HepG2 (cell line): ENCODE data around the gene MTA2. TPM values are rescaled to one million over a fixed set of nuclear protein-coding genes. Genes with fewer than 3 reads are reported as not detected.

Experiments
- ARNT2 ChIP-seq: sonication (generic); formaldehyde crosslinking; IDR thresholded peaks from 2 replicates; pipeline ENCODE4 v1.8.0; 2022; ENCODE audit warnings: mild to moderate bottlenecking, low read depth, missing genetic modification reagents, moderate library complexity
- ETV6 ChIP-seq: sonication (generic); formaldehyde crosslinking; conservative IDR thresholded peaks from 2 replicates; pipeline ENCODE4 v1.4.0; 2020; ENCODE audit warnings: missing genetic modification reagents
- FOXC1 ChIP-seq: sonication (generic); formaldehyde crosslinking; IDR thresholded peaks from 2 replicates; pipeline ENCODE4 v1.8.0; 2022; ENCODE audit warnings: mild to moderate bottlenecking, missing genetic modification reagents, borderline replicate concordance
- GFI1 ChIP-seq: sonication (generic); formaldehyde crosslinking; IDR thresholded peaks from 2 replicates; pipeline ENCODE4 v1.5.0; 2020; ENCODE audit warnings: missing genetic modification reagents, mild to moderate bottlenecking, borderline replicate concordance
- HDAC1 ChIP-seq: sonication (generic); formaldehyde crosslinking; IDR thresholded peaks from 2 replicates; pipeline ENCODE4 v1.5.1; 2020; ENCODE audit warnings: mild to moderate bottlenecking, missing genetic modification reagents
- IRX3 ChIP-seq: sonication (generic); formaldehyde crosslinking; IDR thresholded peaks from 2 replicates; pipeline ENCODE4 v1.8.1; 2023; ENCODE audit warnings: mild to moderate bottlenecking, low read depth, missing genetic modification reagents, borderline replicate concordance
- LBX2 ChIP-seq: sonication (generic); formaldehyde crosslinking; IDR thresholded peaks from 2 replicates; pipeline ENCODE4 v1.5.0; 2020; ENCODE audit warnings: missing genetic modification reagents, mild to moderate bottlenecking, borderline replicate concordance
- LRRFIP1 ChIP-seq: sonication (generic); formaldehyde crosslinking; conservative IDR thresholded peaks from 2 replicates; pipeline ENCODE4 v1.4.0; 2020; ENCODE audit warnings: missing genetic modification reagents
- NCOA5 ChIP-seq: sonication (generic); formaldehyde crosslinking; IDR thresholded peaks from 2 replicates; pipeline ENCODE4 v1.4.0; 2020; ENCODE audit warnings: missing genetic modification reagents
- NFE2L2 ChIP-seq: fragments of 150-350 bp; IDR thresholded peaks from 2 replicates; pipeline ENCODE4 v1.6.1; 2014; ENCODE audit warnings: low read length
- NFKB2 ChIP-seq: sonication (generic); formaldehyde crosslinking; IDR thresholded peaks from 2 replicates; pipeline ENCODE4 v1.4.0; 2020; ENCODE audit warnings: missing genetic modification reagents, borderline replicate concordance
- NFKBIZ ChIP-seq: IDR thresholded peaks from 2 replicates; pipeline ENCODE4 v1.6.1; 2018; ENCODE audit warnings: missing genetic modification reagents, missing compliant biosample characterization
- NR2F1 ChIP-seq, 2 experiments: fragments of 450-650 bp in 1 of 2; formaldehyde crosslinking in 1 of 2; IDR thresholded peaks; 2 replicates each; pipeline versions ENCODE4 v1.5.0 to v1.6.1; 2016 to 2020; ENCODE audit warnings: mild to moderate bottlenecking in 1 of 2, missing compliant biosample characterization in 1 of 2, missing genetic modification reagents in 1 of 2, moderate library complexity in 1 of 2
- PATZ1 ChIP-seq: sonication (generic); formaldehyde crosslinking; IDR thresholded peaks from 2 replicates; pipeline ENCODE4 v1.4.0; 2020; ENCODE audit warnings: missing genetic modification reagents
- PAWR ChIP-seq: sonication (generic); formaldehyde crosslinking; IDR thresholded peaks from 2 replicates; pipeline ENCODE4 v1.4.0; 2020; ENCODE audit warnings: missing genetic modification reagents, mild to moderate bottlenecking, borderline replicate concordance
- SAP130 ChIP-seq: IDR thresholded peaks from 2 replicates; pipeline ENCODE4 v1.6.1; 2016; ENCODE audit warnings: low read depth
- SP2 ChIP-seq: sonication (generic); formaldehyde crosslinking; IDR thresholded peaks from 2 replicates; pipeline ENCODE4 v1.5.1; 2020; ENCODE audit warnings: mild to moderate bottlenecking, missing genetic modification reagents
- STAT5B ChIP-seq: sonication (generic); formaldehyde crosslinking; IDR thresholded peaks from 2 replicates; pipeline ENCODE4 v1.4.0; 2020; ENCODE audit warnings: missing genetic modification reagents
- SYNCRIP ChIP-seq: fragments of 200-400 bp; formaldehyde crosslinking; IDR thresholded peaks from 2 replicates; pipeline ENCODE4 v1.6.1; 2018; ENCODE audit warnings: mild to moderate bottlenecking, low read depth, low read length; ENCODE audit not compliant: insufficient read depth
- THAP11 ChIP-seq: IDR thresholded peaks from 2 replicates; pipeline ENCODE4 v1.6.1; 2016; ENCODE audit warnings: missing biosample characterization, missing genetic modification reagents
- ZBTB21 ChIP-seq: sonication (generic); formaldehyde crosslinking; IDR thresholded peaks from 2 replicates; pipeline ENCODE4 v1.4.0; 2020; ENCODE audit warnings: missing genetic modification reagents
- ZNF30 ChIP-seq: sonication (generic); formaldehyde crosslinking; IDR thresholded peaks from 2 replicates; pipeline ENCODE4 v1.5.0; 2020; ENCODE audit warnings: mild to moderate bottlenecking, missing genetic modification reagents
- ZNF468 ChIP-seq: sonication (generic); formaldehyde crosslinking; IDR thresholded peaks from 2 replicates; pipeline ENCODE4 v1.8.0; 2022; ENCODE audit warnings: mild to moderate bottlenecking, moderate library complexity, missing genetic modification reagents
- ZNF563 ChIP-seq: sonication (generic); formaldehyde crosslinking; IDR thresholded peaks from 2 replicates; pipeline ENCODE4 v1.8.0; 2022; ENCODE audit warnings: mild to moderate bottlenecking, moderate library complexity, missing genetic modification reagents
- ZNF724P ChIP-seq: sonication (generic); formaldehyde crosslinking; IDR thresholded peaks from 2 replicates; pipeline ENCODE4 v1.8.0; 2022; ENCODE audit warnings: missing genetic modification reagents, borderline replicate concordance
- ZNF766 ChIP-seq: sonication (generic); formaldehyde crosslinking; IDR thresholded peaks from 2 replicates; pipeline ENCODE4 v1.5.0; 2020; ENCODE audit warnings: missing genetic modification reagents, borderline replicate concordance
- polyA plus RNA-seq, 8 experiments: library from polyadenylated mRNA; depleted of rRNA in 3 of 8; stranded (reverse) in 7 of 8; unstranded in 1 of 8; fragments of >200 nt; fragmentation: Illumina TruSeq in 4 of 8; extraction: Trizol in 4 of 8; gene quantifications; 2 replicates each; pipeline versions ENCODE4 v1.2.1 to v1.2.3, GENCODE V29; 2011 to 2016; ENCODE audit warnings: low read depth in 4 of 8, missing spikeins in 1 of 8, mixed read lengths in 1 of 8; ENCODE audit not compliant: insufficient read depth in 1 of 8
- total RNA-seq, 5 experiments: library from RNA; depleted of rRNA; stranded (reverse); fragments of >200 nt; fragmentation: Illumina TruSeq; extraction: Trizol; gene quantifications; 2 replicates each; pipeline ENCODE4 v1.2.3, GENCODE V29; 2016; ENCODE audit warnings: low read depth in 1 of 5

Gene MTA2
- total and polyA plus RNA-seq, 2 of the 13 experiments (the other 11 are each of a cell fraction or from before 2014, with no cell fraction given): 14.0 to 70.0 TPM

- TF ChIP-seq THAP11 (CRISPR knock-in tag): no peak
- 0 out of 2 replicates have a peak, but pooled peaks have one; percentile 30 for TF ChIP-seq IRX3 (CRISPR knock-in tag)
- TF ChIP-seq SP2 (CRISPR knock-in tag): 0 out of 2 replicates have a peak, but pooled peaks have one; percentile 9
- TF ChIP-seq ZBTB21: no peak
- TF ChIP-seq NR2F1 (CRISPR knock-in tag; IDR thresholded peaks at IDR 0.05): no peak
- TF ChIP-seq STAT5B: no peak
- no peak for TF ChIP-seq PAWR (CRISPR knock-in tag)
- no peak for TF ChIP-seq NFKBIZ (CRISPR knock-in tag)
- TF ChIP-seq ZNF30 (CRISPR knock-in tag): no peak
- TF ChIP-seq PATZ1 (CRISPR knock-in tag): peak; percentile 54; the same call in 1 of the 2 replicates
- TF ChIP-seq GFI1: no peak; the same call in 1 of the 2 replicates
- TF ChIP-seq ZNF724P (CRISPR knock-in tag): peak; percentile 75; the same call in 1 of the 2 replicates
- TF ChIP-seq SYNCRIP: no peak
- peak; percentile 9 for TF ChIP-seq HDAC1 (CRISPR knock-in tag)
- TF ChIP-seq ZNF468: no peak
- TF ChIP-seq ETV6 (CRISPR knock-in tag): 0 out of 2 replicates have a peak, but pooled peaks have one; percentile 14
- 0 out of 2 replicates have a peak, but pooled peaks have one; percentile 12 for TF ChIP-seq ZNF563
- TF ChIP-seq NFE2L2: no peak
- peak; percentile 48 for TF ChIP-seq SAP130 (CRISPR knock-in tag)
- TF ChIP-seq ZNF766 (CRISPR knock-in tag): no peak; the same call in 1 of the 2 replicates
- 0 out of 2 replicates have a peak, but pooled peaks have one; percentile 8 for TF ChIP-seq ARNT2
- TF ChIP-seq NCOA5 (CRISPR knock-in tag): no peak
- no peak for TF ChIP-seq LBX2 (CRISPR knock-in tag)
- 0 out of 2 replicates have a peak, but pooled peaks have one; percentile 1 for TF ChIP-seq NFKB2 (CRISPR knock-in tag)
- peak; percentile 19; the same call in 1 of the 2 replicates for TF ChIP-seq FOXC1 (CRISPR knock-in tag)
- no peak for TF ChIP-seq LRRFIP1 (CRISPR knock-in tag)
Observed at GRCh38 chr11:62546929-62547625, 54.6 kb downstream of the MTA2 start (continued).
